Non-pigmented ciliary epithelial cell (primary cell): ENCODE measurements around the gene GUCA2A.

Source experiments
- DNase-seq: peaks from one replicate; pipeline ENCODE4 v3.0.0-alpha.2; 2010; ENCODE audit warnings: low read depth

Gene GUCA2A

DNA sequence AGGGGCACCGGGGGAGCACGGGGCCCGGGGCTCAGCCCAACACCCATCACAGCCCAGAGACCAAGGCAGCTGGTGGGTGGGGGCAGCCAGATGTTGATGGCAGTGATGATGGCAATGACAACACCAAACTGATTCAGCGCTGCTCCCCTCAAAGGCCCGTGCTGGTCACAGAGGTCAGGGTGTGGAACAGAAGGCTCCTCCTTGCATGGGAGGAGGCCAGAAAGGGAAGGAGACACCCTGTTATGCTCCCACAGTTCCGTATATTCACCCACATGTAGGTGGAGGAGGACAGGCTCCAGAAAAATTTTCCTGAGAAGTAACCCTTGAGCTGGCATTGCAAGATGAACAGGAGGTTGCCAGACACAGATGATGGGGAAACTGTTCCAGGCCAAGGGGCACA is 10.9 kb downstream of the GUCA2A start:
- no peak for DNase-seq

DNA sequence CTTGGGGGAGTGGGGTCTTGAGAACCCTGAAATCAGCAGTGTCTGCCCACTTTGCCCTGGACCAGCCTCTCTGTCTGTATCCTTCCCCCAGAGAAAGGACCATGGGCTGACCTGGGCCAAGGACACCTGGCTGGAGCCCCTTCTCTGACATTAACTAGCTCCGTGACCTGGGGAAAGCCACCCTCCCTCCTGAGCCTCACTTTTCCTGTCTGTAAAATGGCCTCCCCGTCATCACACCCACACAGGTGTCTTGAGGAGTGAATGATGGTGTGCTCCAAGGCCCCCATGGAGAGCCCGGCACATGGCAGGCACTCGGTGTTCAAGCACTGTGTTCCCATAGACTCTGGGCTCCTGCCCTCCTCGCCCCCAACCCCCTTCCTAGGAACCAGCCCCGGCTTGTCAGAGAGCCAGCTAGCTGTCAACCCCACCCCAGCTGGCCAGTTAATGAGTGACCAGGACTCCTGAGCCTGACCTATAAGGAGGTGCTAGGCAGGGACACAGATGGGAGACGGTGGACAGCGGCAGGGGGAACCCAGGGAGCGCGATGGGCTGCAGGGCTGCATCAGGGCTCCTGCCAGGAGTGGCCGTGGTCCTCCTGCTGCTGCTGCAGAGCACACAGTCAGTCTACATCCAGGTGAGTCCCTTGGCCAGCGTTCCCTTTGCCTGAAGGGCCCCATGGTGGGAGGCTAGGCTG is 11.5 kb downstream of the GUCA2A start, which contains the start of gene GUCA2B:
GUCA2B (plus strand) TSS at position 504 of the 694 bp plus-strand sequence; CDS start at position 545, 41 bp downstream.
- DNase-seq = no peak

DNA sequence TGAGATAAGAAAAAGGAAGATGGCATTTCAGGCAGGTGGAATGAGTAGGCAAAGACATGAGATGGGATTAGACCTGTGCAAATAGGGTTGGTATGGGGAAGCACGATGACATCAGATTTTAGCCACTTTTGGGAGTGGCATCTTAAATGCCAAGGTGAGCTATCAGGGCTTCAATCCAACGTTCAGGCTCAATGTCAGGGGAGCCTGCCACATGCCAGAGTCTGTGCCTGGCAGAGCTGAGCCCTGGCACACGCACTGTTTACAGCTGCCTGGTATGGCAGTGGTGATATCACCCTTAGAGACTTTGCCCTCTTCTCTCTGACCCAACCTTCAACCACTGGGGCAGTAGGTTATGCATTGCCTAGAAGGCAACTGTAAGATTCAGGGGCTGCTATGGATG is 12.4 kb downstream of the GUCA2A start:
- no peak for DNase-seq

DNA sequence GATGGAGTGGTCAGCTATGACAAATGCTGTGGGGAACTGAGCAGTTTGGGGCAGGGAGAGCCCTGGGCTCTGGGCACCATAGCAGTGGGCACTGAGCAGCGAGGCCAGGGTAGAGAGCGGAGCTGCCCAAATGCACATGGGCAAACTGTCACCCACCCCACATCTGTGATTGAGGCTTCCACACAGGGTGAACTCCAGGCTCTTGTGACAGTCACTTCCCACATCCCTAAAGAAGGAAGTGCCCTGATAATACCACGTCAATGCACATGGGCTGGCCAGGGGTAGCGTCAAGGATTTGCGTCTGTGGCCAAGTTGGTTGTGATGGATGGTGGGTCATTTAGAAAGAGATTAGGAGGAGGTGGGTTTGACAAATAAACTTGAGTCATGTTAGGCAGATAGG is 13.9 kb downstream of the GUCA2A start:
- DNase-seq = no peak

DNA sequence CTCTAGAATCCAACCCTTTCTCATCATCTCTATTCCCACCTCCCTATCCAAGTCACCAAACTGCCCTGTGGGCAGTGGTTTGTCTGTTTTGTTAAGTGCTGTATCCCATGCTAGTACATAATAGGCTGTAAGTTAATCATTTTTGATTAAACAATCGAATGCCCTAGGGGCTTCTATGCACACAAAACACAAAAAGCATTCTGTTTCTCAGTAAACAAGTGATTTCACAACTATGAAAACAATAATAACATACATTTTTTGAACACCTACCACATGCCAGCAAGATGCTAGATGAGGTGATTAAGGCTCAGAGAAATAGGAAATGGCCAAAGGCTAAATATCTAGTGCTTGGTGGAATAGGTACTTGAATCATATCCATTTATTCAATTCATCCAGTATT is 16.4 kb downstream of the GUCA2A start:
- DNase-seq = no peak

DNA sequence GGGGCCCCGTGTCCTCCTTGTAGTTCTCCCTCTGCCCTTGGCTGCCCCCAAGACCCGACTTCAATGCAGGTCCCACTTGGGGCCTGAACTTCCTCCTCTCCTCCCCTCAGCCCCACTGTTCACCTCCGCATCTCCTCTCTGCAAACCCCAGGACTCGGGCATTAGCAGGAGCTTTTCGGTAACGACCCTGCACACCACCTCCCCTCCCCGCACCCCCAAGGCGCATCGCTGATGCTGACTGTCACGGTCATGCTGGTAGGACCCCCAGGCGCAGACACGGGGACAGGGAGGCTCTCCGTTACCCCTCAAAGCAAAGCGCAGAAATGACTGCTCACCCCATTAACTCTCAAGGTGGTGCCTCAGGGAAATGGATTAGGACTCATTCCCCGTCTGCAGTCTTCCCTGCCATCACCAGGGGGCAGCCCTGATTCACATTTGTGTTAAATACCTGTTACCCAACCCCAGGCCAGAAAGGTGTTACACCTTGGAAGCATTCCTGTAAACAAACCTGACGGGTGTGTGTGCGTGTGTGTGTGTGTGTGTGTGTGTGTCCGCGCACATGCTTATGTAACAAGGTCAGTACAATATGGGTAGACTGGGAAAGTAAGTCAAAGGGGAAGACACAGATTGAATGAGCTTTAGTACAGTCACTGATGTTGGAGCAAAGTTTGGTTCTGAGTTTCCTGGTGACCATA is 17.8 kb downstream of the GUCA2A start:
- peak; percentile 4 for DNase-seq

DNA sequence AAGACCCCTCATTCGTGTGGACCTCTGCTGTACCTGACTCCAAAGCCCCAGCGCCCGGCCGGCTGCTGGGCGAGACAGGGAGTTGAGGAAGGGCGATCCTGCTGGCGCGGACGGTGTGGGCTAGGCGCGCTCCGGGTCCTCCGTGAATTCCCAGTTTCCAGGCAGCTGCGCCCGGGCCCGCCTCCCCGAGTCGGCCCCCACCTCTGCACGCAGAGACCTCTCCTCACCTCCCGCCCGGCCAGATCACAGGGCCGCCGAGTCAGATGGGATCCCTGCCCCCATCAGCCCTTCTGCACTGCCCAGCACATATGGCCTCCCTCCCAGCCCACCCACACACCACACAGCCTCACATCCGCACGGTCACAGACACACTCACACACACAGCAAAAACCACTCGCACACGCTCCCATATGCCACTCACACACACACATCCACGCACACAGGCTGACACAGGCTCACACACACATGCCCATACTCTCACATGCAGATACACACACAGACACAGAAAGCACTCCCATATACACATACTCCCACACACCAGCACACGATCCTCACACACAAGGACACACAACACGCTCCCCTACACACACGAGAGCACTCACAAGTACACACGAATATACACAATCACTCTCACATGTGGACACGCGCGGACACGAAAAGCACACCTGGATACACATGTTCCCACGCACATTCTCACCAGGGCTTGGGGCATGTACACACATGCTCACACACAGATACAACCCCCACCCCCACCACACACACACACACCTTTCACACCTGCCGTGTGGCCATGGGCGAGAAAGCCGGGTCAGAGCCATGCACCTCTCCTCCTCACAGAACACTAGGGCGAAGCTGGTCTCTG is 18.6 kb downstream of the GUCA2A start:
- DNase-seq = no peak

DNA sequence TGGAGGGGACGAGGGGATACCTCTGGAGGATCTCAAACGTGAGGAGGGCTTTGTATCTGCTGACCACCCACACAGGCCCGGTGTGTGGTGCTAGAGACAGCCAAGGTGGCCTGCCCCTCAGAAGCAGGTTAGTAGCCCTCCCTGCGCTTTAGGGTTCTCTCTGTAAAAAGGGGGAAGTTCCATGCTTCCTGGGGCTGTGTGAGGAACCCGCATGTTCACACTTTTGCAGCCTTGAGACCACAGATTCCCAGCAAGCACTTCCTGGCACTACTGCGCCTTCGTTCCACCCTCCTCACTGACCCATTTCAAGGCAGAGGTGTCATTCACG is 19.2 kb downstream of the GUCA2A start:
- DNase-seq = no peak

DNA sequence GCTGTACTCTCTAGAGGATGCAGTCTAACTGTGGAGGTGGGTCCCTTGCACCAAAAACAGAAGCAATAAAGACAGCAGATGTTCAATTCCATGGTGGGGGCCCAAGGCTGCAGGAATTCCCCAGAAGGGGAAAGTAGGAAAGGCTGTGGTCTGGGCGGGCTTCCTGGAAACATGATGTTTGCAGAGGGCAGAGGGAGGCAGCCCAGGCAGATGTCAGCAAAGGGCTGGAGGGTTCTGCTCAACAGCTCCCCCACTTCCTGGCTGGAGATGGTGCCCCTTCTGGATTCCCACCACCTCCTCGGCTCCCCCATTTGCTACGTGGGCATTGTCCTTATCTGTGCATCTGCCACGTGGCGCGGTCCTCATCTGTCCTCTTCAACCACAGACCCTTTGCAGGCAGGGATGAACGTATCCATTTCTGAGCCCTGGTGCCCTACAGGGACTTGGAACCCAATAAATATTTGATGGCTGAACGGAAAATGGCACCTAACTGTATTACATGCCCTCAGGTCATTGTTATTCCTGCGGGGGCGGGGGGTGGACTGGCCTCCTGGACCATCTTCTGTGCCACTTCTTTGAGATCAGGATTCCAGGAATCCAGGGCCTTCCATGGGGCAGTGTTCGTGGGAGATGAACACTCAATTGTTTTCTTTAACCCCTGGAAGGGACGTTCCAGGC is 19.7 kb downstream of the GUCA2A start:
- DNase-seq = no peak

DNA sequence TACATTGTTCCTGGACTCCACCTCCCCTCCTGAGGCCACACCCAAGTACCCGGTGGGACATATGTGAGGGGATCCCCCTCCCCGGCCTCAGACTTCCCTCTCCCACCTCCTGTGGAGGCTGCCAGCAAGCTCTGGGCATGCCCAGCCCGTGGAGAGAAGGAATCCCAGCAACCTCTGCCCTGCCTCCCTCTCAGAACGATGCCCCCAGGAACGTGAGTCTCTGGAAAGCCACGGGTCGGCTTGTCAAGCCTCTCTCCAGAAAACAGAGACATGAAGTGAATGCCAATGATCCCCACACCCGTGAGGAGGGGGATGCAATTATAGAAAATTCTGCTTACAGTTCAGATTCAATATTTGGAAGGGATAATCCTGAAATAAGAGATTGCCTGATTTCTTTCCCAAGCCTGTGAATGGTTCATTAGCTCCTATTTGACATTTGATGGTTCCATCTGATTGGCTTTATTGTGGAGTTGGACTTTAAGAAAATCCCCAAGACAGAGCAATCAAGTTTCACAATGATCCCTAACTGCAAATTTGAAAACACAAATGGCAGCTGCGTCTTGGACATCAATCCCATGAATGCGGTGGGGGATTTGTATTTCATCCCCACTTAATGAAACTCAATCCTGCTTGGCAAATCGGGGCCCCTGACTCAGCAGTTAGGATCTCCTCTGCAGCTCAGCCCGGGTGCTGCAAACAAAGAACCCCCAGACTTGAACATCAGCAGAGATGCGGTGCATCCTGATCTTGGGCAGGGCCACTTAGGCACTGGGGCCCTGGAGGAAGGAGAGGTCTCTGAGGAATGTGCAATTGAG is 20.4 kb downstream of the GUCA2A start:
- no peak for DNase-seq

DNA sequence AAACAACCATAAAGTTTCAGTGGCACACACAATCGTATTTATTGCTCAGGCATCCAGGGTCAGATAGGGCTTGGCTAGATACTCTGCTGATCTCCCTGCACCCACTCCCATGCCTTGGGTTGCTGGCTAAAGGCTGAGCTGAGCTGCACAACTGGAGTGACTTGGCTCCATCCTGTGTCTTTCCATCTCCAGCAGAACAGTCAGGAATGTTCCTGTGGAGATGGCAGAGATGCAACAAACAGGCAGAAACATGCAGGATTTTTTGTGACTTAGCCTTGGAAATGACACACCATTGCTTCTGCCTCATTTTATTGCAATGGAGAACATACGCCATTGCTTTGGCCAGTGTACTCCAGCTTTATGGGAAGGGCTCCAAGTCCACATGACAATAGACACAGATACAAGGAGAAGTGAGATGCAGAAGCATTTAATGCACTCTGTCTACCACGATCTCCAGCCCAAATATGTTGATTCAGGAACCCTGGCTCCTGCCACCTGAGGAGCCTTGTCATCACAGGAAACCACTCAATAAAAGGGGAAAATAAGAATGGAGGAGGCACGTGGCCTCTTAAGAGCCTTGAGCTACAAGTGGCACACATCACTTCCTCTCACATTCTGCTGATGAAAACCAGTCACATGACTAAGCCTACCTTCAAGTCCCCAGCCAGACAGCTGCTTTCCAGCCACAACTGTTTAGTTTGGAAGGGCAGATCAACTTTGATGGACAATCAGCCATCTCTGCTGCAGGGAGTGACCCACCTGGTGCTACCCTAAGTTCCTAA is 21.5 kb downstream of the GUCA2A start:
- no peak for DNase-seq

DNA sequence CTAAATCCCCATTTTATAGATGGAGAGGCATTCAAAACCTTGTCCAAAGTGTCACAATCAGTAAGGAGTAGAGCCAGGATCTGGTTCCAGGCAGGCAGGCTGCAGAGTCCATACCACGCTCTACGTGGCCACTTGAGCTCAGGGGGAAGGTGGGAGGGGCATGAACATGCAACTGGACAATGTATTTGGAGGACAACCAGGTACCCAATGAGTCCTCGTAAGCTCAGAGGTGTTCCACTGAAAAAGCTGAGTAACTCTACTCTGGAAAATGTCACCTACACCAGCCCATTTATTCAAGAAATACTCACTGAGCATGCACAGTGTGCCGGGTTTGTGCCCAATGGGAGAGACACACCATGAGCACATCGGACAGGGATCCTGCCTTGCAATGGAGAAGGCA is 22.6 kb downstream of the GUCA2A start:
- DNase-seq = no peak

DNA sequence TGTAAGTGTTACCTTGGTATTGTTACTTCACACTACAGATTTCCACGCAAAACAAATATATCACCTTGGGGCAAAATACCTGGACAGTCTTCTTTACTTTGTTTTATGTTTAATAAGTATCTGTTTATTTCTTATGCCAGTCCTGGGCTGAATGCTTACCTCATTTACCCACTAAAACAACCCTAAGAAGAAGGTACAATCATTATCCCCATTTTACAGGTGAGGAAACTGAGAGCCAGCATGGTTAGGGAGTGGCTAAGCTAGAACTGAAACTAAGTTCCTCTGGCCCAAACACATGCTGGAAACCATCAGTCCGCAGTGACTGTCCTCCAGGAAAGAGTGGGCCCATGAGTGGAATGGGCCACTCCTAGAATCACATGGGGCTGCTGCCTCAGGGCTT is 24.4 kb downstream of the GUCA2A start:
- DNase-seq = no peak

DNA sequence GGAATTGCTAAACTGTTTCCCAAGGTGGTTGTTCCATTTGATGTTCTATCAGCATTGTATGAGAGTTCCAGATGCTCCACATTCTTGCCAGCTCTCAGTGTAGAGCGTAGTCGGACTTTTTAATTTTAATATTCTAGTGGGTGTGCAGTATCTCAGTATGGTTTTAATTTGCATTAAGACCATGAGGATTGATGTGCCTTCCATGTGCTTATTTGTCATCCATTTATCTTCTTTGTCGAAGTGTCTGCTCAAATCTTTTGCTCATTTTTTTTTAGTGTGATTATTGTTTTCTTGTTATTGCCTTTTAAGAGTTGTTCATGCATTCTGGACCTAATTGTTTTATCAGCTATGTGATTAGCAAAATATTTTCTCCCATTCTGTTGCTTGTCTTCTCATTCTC is 25.1 kb downstream of the GUCA2A start:
- no peak for DNase-seq

DNA sequence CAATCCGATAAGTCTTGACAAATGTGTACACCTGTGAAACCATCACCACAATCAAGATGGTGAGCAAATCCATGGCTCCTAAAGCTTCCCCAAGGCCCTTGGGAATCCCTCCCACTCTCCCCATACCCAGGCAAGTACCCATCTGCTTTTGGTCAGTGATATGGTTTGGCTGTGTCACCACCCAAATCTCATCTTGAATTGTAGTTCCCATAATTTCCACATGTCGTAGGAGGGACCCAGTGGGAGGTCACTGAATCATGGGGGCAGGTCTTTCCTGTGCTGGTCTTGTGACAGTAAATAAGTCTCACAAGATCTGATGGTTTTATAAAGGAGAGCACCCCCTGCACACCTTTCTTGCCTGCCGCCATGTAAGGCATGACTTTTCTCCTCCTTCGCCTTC is 26.0 kb downstream of the GUCA2A start:
- DNase-seq = no peak

DNA sequence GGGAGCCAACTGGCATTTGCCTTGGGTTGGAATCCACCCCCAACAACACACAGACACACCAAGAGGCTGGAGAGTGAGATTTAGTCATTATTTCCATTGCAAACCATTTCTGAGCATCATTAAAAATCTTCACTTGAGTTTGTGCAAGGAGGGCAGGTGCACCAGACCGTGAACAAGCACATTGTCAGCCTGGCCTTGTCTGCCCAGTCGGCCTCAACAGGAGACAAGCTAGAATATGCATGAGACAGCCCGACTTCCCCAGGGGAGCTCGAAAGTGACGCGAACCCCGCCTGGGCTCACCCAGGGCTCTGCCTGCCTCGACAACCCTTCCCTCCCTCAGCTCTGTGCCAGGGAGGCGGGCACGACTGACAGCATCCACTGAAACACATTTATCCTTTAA is 26.8 kb downstream of the GUCA2A start:
- peak; percentile 4 for DNase-seq

DNA sequence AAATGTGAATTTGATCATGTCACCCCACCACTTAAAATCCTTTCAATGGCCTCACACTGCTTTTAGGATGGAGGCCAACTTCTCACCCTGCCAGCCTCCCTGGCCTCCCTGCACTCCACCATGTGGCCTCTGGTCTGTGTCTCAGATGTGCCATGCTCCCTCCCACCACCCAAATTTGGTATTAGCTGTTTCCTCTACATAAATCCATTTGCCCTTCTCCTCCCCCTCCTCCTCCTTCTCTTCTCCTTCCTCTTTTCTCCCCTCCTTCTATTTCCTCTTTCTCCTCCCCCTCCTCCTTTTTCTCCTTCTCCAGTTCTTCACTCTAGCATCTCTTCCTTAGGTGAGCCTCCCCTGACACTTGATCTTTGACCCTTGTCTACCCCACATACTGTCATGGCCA is 28.1 kb downstream of the GUCA2A start:
- DNase-seq = no peak

DNA sequence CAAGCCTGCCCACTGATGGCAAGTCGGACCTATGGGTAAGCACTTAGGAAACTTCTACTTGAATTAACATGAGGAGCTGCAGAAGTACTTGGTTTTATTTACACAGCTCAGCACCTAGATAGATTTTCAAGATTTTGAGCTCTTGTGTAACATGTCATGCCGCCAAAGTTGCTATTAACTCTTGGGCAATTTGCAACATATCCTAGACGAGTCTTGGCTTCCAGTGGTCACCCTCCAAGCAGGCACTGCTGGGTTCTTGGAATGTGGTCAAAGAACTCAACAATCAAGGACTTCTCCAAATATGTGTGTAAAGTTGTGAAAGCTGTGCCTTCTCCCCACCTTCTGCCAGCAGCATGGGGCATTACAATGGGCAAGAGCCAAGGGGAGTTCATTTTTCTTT is 29.1 kb downstream of the GUCA2A start:
- no peak for DNase-seq

DNA sequence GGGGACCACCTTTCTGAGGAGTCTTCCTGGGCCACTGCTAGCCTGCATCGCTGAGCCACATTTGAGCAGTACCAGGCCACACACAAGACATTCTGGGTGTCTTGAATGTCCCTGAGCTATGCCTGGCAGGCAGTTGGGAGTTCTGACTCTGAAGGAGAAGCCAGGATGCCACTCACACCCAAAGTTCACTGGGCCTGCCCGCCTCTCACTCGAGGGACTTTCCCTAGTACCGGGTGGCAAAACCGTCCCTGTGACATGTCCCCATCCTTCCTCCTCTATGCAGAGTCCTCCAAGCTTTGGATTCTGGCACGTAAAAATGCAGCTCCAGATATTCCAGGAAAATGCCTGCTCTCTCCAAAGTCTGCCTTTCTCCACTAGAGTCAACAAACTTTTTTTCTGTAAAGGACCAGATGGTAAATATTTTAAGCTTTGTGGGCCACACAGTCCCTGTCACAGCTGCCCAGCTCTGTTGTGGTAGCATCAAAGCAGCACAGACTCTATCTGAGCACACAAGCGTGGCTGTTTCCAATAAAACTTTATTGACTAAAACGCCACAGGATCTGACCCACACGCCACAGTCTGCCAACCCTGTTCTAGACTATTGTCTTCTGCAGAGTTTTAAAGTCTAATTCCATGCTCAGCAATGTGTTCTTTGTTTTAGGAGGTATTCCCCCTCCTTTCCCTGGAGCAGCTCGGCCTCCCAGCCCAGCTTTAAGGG is 30.6 kb downstream of the GUCA2A start:
- no peak for DNase-seq

DNA sequence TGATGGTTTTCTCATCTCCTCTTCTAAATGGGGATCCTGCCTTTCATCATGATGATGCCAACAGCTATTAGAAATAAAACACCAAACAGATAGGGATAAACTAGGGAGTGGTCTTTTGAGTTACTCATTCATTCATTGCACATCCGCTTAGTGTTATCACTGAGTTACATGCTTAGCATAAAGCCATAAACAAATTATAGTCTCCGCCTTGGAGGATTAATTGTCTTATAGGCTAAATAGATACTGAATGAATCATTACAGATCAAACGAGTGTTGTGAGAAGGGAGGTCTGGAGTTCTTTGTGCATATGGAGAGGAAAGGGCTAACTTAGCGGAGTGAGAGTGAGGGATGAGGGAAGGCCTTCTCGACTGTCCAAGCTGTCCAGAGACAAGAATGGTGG is 31.2 kb downstream of the GUCA2A start:
- DNase-seq = no peak
